IPS-15b (cell line): ENCODE measurements around the gene LRMDA.

ENCODE experiments used
- H3K27me3 ChIP-seq: one replicate; pipeline ENCODE4 v1.6.1; 2013; ENCODE audit warnings: low read length; ENCODE audit not compliant: control insufficient read depth, insufficient read depth
- H3K36me3 ChIP-seq: one replicate; pipeline ENCODE4 v1.6.1; 2013; ENCODE audit warnings: low read length; ENCODE audit not compliant: control insufficient read depth, insufficient read depth
- H3K4me1 ChIP-seq: one replicate; pipeline ENCODE4 v1.6.1; 2013; ENCODE audit warnings: mild to moderate bottlenecking, low read length; ENCODE audit not compliant: control insufficient read depth, insufficient read depth
- H3K4me3 ChIP-seq: one replicate; pipeline ENCODE4 v1.5.1; 2013; ENCODE audit warnings: low read depth, low read length
- H3K9ac ChIP-seq: one replicate; pipeline ENCODE4 v1.6.1; 2013; ENCODE audit warnings: low read depth, mild to moderate bottlenecking, low read length
- H3K9me3 ChIP-seq: one replicate; pipeline ENCODE4 v1.6.1; 2013; ENCODE audit warnings: mild to moderate bottlenecking, low read length; ENCODE audit not compliant: control insufficient read depth, insufficient read depth

LRMDA gene

DNA sequence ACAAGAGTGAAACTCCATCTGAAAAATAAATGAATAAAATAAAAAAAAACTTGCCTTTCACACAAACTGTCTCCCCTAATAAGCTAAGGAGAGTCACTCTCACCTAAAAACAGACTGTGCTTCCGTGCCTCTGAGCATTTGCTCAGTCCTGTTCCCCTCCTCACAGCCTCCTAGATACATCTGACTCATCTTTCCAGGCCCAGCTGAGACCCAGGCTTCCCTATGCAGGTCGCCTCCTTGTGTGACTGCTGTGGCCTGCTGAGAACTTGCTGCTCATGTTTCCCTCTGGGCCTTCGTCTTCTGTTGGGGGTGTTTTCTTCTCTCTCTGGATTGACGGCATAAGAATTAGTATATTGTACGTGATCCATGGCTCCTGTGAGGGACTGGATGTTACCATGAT lies 777.7 kb downstream of the LRMDA start:
- Histone ChIP-seq H3K36me3 (no peaks in the 10 kb centered on the region), H3K4me1 (no peaks in the 10 kb centered on the region), H3K4me3 (no peak overlapping the region), H3K27me3 (no peaks in the 10 kb centered on the region), H3K9ac (no peak overlapping the region), H3K9me3 (no peaks in the 10 kb centered on the region)

DNA sequence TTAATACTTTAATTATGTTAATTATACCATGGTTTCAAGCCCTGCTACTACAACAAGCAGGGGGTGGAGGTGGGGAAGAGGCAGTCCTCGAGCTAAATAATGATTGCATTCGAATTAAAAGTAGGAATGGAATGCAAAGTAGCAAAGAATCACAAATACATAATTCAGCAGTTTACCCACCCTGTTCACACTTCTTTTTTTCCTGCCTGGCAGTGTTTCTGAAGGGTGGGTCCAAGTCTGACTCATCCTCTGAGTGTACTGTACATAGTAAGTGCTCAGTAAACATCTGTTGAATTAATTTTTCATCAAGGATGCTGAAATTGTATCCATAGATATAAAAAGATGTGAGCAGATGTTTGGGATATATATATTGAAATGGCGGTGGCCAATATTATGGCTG lies 778.8 kb downstream of the LRMDA start:
- H3K27me3 ChIP-seq, result no peaks in the 10 kb centered on the region
- no peaks in the 10 kb centered on the region for H3K36me3 ChIP-seq
- H3K9me3 ChIP-seq, result no peaks in the 10 kb centered on the region
- H3K9ac ChIP-seq, result no peak overlapping the region
- H3K4me1 ChIP-seq, result peaks cover 2% of the 10 kb centered on the region
- H3K4me3 ChIP-seq, result no peak overlapping the region

DNA sequence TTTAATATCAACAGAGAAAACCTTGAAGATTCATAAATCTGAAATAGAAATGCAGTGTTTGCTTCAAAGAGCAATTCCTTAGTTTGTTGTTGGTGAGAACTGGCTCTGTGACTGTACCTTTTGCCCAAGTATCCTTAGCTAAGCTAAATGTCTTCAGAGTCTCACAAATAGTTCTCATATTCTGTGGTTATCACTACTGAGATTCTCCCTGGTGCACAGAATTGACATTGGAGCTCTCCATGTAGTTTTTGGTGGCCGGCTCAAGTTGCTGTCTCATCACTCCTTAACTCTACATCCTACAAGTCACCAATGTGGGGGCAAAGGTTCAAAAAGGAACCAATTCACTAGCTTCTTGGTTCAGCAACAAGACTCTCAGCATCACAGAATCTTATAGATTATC lies 780.3 kb downstream of the LRMDA start:
- Histone ChIP-seq H3K9me3 (no peaks in the 10 kb centered on the region), H3K27me3 (no peaks in the 10 kb centered on the region), H3K36me3 (no peaks in the 10 kb centered on the region), H3K9ac (no peak overlapping the region), H3K4me3 (no peak overlapping the region), H3K4me1 (peaks cover 2% of the 10 kb centered on the region)

DNA sequence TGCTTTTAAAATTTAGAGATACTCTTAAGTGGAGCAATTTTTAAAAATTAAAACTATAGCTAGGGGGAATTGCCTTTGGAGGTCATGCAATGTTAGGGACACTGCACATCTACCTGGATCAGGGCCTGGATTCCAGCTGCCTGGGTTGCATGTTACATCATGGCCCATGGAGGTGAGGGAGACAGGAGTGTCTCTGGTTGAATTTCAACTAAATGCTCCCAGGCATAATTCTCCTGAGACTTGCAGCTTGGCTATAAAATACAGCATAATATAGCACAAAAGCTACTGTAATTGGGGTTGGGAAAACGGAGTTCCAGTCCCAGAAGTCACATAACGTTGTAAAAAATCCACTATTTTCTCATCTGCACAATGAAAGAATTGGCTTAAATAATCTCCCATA lies 782.5 kb downstream of the LRMDA start:
- Histone ChIP-seq H3K9me3 (no peaks in the 10 kb centered on the region), H3K27me3 (no peaks in the 10 kb centered on the region), H3K4me3 (no peak overlapping the region), H3K4me1 (peaks cover 2% of the 10 kb centered on the region), H3K9ac (no peak overlapping the region), H3K36me3 (no peaks in the 10 kb centered on the region)

DNA sequence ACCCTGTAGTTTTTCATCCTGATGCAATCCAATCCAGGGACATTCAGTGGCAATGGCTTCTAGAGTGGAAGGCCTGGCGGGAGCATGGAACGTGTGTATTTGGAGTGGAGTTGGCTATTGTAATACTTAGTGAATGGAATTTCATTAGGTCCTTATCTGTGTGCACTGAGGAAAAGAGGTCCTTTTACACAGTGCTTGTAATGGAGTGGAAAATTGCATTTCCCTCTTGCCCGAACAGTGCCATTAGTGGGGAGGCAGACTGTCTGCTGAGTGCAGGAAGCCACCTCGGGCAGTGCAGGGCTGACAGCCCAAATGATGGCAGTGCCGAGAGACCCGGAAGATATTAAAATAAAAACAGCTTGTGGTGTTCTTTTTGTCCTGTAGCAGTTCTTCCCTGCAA lies 786.6 kb downstream of the LRMDA start:
- Histone ChIP-seq H3K4me3 (no peak overlapping the region), H3K9ac (no peak overlapping the region), H3K36me3 (no peaks in the 10 kb centered on the region), H3K9me3 (no peaks in the 10 kb centered on the region), H3K4me1 (peaks cover 2% of the 10 kb centered on the region), H3K27me3 (no peaks in the 10 kb centered on the region)

DNA sequence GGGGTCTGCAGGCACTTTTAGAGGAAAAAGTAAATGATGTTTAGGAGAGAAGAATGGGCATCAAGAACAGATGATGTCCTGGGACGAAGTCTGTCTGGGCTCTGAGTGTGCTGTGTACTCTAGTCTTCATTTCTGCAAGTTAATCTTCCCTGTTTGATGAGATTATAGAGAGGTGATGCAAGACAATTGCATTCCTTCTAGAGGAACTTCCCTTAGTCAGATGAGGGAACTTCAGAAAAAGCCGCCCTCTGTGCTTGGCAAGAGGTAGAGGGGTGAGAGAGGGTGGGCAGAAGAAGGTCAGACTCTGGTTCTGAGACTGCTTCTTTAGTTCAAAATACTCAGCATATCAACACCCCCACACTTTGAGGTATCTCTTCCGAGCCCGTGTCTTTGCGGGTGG lies 797.9 kb downstream of the LRMDA start:
- no peak overlapping the region for H3K9ac ChIP-seq
- H3K9me3 ChIP-seq, result no peaks in the 10 kb centered on the region
- peaks cover 59% of the 10 kb centered on the region for H3K27me3 ChIP-seq
- H3K4me1 ChIP-seq, result peaks cover 8% of the 10 kb centered on the region
- H3K4me3 ChIP-seq, result no peak overlapping the region
- H3K36me3 ChIP-seq, result no peaks in the 10 kb centered on the region

DNA sequence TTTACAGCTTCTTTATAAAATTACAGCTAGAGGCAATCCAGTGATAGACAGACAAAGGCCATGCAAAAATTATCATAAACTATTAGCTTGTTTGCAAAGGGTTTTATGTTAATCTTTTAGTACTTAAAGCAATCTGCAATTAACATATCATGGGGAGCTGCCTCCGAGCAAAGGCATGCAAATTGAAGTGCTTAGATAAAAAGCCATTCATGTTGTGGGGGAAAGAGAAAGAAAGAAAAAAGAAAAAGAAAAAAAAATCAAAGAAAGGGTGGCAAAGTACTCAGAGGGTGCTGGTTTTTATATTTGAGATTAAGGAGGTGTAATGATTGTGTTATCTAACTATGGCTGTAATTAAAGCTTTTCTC lies 799.5 kb downstream of the LRMDA start:
- Histone ChIP-seq H3K4me3 (no peak overlapping the region), H3K9ac (no peak overlapping the region), H3K4me1 (peaks cover 10% of the 10 kb centered on the region), H3K27me3 (peaks cover 75% of the 10 kb centered on the region), H3K36me3 (no peaks in the 10 kb centered on the region), H3K9me3 (no peaks in the 10 kb centered on the region)

DNA sequence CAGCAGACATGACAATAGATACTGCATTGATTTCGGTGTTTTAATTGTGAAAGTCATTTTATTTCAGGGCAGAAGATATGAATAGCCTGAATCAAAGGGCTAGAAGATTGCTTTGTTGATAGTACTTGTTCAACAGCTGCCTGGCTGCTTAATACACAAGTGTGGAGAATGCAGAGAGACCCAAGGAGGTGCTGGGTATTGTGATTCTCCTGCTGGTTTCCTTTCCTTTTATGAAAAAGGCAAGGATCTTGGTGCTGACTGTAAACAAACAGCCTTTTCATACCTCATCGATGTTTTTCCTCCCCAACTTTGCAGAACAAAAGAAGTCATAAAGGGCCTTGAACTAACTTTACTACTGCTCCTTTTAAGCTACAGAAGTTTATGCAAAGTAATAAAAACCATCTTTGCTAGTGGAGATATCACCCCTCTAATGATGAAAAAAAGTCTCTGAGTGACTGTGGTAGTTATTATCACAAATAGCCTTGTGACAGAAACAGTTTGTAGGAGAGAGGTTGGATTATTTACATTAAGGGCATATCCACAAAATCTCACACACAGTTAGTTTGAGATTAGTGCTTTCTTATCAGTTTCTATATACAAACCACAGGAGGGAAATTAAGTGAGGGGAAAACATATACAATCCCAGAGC lies 800.0 kb downstream of the LRMDA start:
- Histone ChIP-seq H3K36me3 (no peaks in the 10 kb centered on the region), H3K27me3 (peaks cover 80% of the 10 kb centered on the region), H3K4me3 (no peak overlapping the region), H3K9me3 (no peaks in the 10 kb centered on the region), H3K9ac (no peak overlapping the region), H3K4me1 (peaks cover 15% of the 10 kb centered on the region)

DNA sequence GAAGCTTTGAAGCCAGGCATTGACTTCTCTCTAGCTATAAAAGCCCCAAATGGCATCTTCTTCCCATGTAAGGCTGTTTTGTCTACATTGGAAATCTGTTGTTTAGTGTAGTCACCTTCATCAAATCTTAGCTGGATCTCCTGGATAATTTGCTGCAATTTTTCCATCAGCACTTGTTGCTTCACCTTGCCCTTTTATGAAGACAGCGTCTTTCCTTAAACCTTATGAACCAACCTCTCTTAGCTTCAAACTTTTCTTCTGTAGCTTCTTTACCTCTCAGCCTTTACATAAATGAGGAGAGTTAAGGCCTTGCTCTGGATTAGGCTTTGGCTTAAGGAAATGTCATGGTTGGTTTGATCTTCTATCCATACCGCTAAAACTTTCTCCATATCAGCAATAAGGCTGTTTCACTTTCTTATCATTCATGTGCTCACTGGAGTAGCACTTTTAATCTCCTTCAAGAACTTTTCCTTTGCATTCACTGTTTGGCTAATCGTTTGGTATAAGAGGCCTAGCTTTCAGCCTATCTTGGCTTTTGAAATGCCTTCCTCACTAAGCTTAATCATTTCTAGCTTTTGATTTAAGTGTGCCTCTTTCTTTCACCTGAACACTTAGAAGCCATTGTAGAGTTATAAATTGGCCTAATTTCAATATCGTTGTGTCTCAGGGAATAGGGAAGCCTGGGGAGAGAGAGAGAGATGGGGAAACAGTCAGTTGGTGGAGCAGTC lies 803.2 kb downstream of the LRMDA start:
- H3K4me3 ChIP-seq, result no peak overlapping the region
- H3K9me3 ChIP-seq, result no peaks in the 10 kb centered on the region
- H3K4me1 ChIP-seq, result peaks cover 11% of the 10 kb centered on the region
- peaks cover 56% of the 10 kb centered on the region for H3K27me3 ChIP-seq
- H3K36me3 ChIP-seq, result no peaks in the 10 kb centered on the region
- no peak overlapping the region for H3K9ac ChIP-seq

DNA sequence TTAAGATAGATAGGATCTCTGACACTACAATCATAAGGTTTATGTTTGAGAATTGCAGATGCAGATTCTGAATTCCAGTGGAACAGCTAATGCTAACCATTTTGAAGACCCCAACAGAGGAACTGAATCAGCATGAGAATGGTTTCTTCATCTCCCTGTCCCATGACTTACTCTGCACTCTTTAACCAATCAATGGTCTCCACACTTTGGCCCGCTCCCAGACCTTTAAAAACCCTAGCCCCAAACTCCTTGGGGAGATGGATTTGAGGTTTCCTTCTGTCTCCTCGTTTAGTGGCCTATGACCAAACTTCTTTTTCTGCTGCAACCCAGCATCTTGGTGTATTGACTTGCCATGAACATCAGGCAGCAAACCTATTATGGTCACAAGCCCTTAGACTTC lies 804.9 kb downstream of the LRMDA start:
- Histone ChIP-seq H3K4me1 (peaks cover 8% of the 10 kb centered on the region), H3K36me3 (no peaks in the 10 kb centered on the region), H3K4me3 (no peak overlapping the region), H3K27me3 (peaks cover 50% of the 10 kb centered on the region), H3K9ac (no peak overlapping the region), H3K9me3 (no peaks in the 10 kb centered on the region)

DNA sequence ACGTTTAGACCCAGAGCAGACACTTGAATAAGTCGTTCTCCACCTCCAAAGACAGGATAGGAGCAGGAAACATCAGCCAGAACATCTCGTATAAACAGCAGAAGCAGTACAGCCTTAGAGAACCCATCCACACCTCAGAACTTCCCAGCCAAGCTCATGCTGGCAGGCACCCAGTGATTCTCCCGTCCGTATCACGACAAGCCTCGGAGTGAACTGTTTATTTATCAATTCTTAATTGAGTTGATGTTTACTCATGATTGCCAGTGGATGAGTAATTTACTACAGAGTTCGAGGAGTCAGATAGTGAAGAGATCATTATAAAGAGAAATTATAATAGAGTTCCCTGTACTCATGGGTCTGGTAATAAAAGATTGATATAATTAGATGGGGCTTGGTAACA lies 811.5 kb downstream of the LRMDA start:
- Histone ChIP-seq H3K27me3 (peaks cover 2% of the 10 kb centered on the region), H3K4me1 (no peaks in the 10 kb centered on the region), H3K36me3 (no peaks in the 10 kb centered on the region), H3K9me3 (no peaks in the 10 kb centered on the region), H3K9ac (no peak overlapping the region), H3K4me3 (no peak overlapping the region)

DNA sequence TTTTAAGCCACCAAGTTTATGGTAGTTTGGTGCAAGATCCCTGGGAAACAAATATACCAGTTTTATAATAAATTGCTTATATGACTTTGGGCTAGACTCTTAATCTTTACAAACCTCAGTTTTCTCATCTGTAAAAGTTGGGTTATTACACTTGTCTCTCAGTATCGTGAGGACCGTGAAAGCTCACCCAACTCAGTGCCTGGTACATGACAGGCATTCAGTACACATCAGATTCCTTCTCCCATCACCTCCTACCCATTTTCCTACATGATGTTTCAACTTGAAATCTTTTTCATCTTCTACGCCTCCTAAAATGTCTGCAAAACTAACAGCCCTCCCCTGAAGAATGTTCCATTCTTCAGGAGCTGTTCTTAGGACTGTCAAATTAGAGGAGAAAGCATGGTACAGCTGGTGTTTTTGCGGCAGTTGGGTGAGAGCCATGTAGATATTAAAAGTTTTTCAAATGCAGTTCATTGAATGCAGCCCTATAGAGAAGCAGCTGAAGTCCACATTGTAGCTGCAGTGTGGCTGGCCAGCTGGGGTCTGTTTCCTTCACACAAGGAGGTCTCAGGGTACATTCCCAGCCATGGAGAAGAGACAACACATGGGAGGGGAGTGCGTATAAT lies 812.8 kb downstream of the LRMDA start:
- Histone ChIP-seq H3K4me3 (no peak overlapping the region), H3K27me3 (peaks cover 2% of the 10 kb centered on the region), H3K36me3 (no peaks in the 10 kb centered on the region), H3K9me3 (no peaks in the 10 kb centered on the region), H3K9ac (no peak overlapping the region), H3K4me1 (no peaks in the 10 kb centered on the region)
